SK-N-SH treated with all-trans-retinoic acid at 6 μM for 48 hours (cell line): ENCODE data around the gene FAM217A.
A peak's percentile ranks its signal among the peaks of the same experiment; 100 is the strongest.

Experiments
- ATAC-seq: fragments of 200-7000 bp; cut with Tn5 transposase; 3 replicates; pipeline ENCODE4 v1.9.1; 2020; ENCODE audit warnings: mild to moderate bottlenecking, moderate library complexity
- ARNTL ChIP-seq: fragments of 450-650 bp; formaldehyde crosslinking; IDR thresholded peaks from 2 replicates; pipeline ENCODE4 v1.5.0; 2020; ENCODE audit warnings: low read depth, mild to moderate bottlenecking, moderate library complexity, borderline replicate concordance
- CSDC2 ChIP-seq: fragments of 250-450 bp; sonication (Bioruptor Pico); IDR thresholded peaks from 2 replicates; pipeline ENCODE4 v1.5.0; 2020; ENCODE audit warnings: mild to moderate bottlenecking, moderate library complexity
- ESRRG ChIP-seq: fragments of 250-450 bp; sonication (Bioruptor Pico); IDR thresholded peaks from 2 replicates; pipeline ENCODE4 v1.6.1; 2021; ENCODE audit warnings: mild to moderate bottlenecking
- GLIS3 ChIP-seq: fragments of 250-450 bp; sonication (Bioruptor Pico); IDR thresholded peaks from 2 replicates; pipeline ENCODE4 v1.5.0; 2020; ENCODE audit warnings: mild to moderate bottlenecking, moderate library complexity
- ISL1 ChIP-seq: fragments of 250-450 bp; sonication (Bioruptor Pico); IDR thresholded peaks from 2 replicates; pipeline ENCODE4 v2.1.2; 2022; ENCODE audit warnings: mild to moderate bottlenecking, moderate library complexity
- OSR1 ChIP-seq: fragments of 250-450 bp; sonication (Bioruptor Pico); IDR thresholded peaks from 2 replicates; pipeline ENCODE4 v1.8.0; 2022; ENCODE audit warnings: moderate library complexity, mild to moderate bottlenecking, inconsistent platforms
- PATZ1 ChIP-seq: fragments of 250-450 bp; sonication (Bioruptor Pico); IDR thresholded peaks from 2 replicates; pipeline ENCODE4 v1.8.0; 2020; ENCODE audit warnings: mild to moderate bottlenecking, moderate library complexity, borderline replicate concordance
- PPARA ChIP-seq: fragments of 250-450 bp; sonication (Bioruptor Pico); IDR thresholded peaks from 2 replicates; pipeline ENCODE4 v1.5.0; 2020; ENCODE audit warnings: mild to moderate bottlenecking, borderline replicate concordance
- RARB ChIP-seq: fragments of 250-450 bp; sonication (Bioruptor Pico); IDR thresholded peaks from 2 replicates; pipeline ENCODE4 v1.8.0; 2021; ENCODE audit warnings: mild to moderate bottlenecking, moderate library complexity
- SNAI2 ChIP-seq: fragments of 250-450 bp; sonication (Bioruptor Pico); IDR thresholded peaks from 2 replicates; pipeline ENCODE4 v1.5.0; 2020; ENCODE audit warnings: mild to moderate bottlenecking, moderate library complexity
- TOX ChIP-seq: fragments of 250-450 bp; sonication (Bioruptor Pico); IDR thresholded peaks from 2 replicates; pipeline ENCODE4 v1.8.0; 2021; ENCODE audit warnings: mild to moderate bottlenecking, moderate library complexity, borderline replicate concordance
- ZC3H10 ChIP-seq: fragments of 250-450 bp; sonication (Bioruptor Pico); IDR thresholded peaks from 2 replicates; pipeline ENCODE4 v1.5.1; 2021; ENCODE audit warnings: mild to moderate bottlenecking, moderate library complexity
- ZFP3 ChIP-seq: fragments of 250-450 bp; sonication (Bioruptor Pico); IDR thresholded peaks from 2 replicates; pipeline ENCODE4 v1.5.0; 2020; ENCODE audit warnings: mild to moderate bottlenecking, moderate library complexity
- ZNF565 ChIP-seq: fragments of 450-650 bp; formaldehyde crosslinking; conservative IDR thresholded peaks from 2 replicates; pipeline ENCODE4 v1.5.0; 2020; ENCODE audit warnings: low read depth, mild to moderate bottlenecking, moderate library complexity
- ZNF70 ChIP-seq: fragments of 450-650 bp; formaldehyde crosslinking; IDR thresholded peaks from 2 replicates; pipeline ENCODE4 v1.5.0; 2020; ENCODE audit warnings: mild to moderate bottlenecking, moderate library complexity
- TF ChIP-seq, protein P1 (sequence below): fragments of 250-450 bp; sonication (Bioruptor Pico); IDR thresholded peaks from 2 replicates; pipeline ENCODE4 v1.5.0; 2020; ENCODE audit warnings: mild to moderate bottlenecking, moderate library complexity
- TF ChIP-seq, protein P2 (sequence below): fragments of 250-450 bp; sonication (Bioruptor Pico); IDR thresholded peaks from 2 replicates; pipeline ENCODE4 v1.5.1; 2020; ENCODE audit warnings: low read depth, mild to moderate bottlenecking, moderate library complexity
- TF ChIP-seq, protein P3 (sequence below): fragments of 250-450 bp; sonication (Bioruptor Pico); IDR thresholded peaks from 2 replicates; pipeline ENCODE4 v1.8.0; 2021; ENCODE audit warnings: low read depth, mild to moderate bottlenecking, moderate library complexity, borderline replicate concordance

The FAM217A gene

DNA sequence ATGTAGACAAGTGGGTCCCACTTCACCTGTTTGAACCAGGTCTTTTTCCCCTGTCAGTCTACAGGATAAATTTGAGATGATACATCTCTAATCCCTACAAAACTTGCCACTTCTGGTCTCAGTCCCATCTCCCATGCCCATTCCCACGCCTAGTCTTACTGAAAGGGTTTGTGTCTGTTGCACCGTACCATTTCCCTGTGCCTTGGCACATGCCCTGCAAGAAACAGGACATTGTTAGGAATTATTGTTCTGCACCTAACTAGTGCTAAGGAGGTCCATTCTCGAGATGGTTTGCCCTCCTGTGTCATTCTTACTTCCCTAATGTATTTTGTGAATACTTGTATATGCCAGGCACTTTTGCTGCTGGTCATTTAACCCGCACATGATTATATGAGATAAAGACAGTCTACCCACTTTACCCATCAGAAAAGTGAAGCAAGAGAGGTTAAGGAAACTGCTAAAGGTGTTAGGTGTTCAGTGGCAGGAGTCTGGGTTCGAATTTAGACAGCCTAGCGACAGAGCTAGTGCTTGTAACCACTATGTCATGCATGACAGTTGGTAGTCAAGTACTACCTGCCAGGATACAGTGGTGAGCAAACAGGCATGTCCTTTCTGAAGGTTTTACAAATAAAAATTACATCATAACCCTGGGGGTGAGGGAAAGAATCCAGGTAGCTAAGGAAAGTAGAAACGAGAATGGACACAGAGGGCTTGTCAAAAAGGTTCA is 12.7 kb downstream of the FAM217A start:
- no peak for TF ChIP-seq PATZ1
- no peak for TF ChIP-seq ARNTL (CRISPR knock-in tag)
- no peak; the same call in 2 of the 3 replicates for ATAC-seq

- TF ChIP-seq ZFP3 (CRISPR knock-in tag), result no peak
- TF ChIP-seq, protein P1, sequence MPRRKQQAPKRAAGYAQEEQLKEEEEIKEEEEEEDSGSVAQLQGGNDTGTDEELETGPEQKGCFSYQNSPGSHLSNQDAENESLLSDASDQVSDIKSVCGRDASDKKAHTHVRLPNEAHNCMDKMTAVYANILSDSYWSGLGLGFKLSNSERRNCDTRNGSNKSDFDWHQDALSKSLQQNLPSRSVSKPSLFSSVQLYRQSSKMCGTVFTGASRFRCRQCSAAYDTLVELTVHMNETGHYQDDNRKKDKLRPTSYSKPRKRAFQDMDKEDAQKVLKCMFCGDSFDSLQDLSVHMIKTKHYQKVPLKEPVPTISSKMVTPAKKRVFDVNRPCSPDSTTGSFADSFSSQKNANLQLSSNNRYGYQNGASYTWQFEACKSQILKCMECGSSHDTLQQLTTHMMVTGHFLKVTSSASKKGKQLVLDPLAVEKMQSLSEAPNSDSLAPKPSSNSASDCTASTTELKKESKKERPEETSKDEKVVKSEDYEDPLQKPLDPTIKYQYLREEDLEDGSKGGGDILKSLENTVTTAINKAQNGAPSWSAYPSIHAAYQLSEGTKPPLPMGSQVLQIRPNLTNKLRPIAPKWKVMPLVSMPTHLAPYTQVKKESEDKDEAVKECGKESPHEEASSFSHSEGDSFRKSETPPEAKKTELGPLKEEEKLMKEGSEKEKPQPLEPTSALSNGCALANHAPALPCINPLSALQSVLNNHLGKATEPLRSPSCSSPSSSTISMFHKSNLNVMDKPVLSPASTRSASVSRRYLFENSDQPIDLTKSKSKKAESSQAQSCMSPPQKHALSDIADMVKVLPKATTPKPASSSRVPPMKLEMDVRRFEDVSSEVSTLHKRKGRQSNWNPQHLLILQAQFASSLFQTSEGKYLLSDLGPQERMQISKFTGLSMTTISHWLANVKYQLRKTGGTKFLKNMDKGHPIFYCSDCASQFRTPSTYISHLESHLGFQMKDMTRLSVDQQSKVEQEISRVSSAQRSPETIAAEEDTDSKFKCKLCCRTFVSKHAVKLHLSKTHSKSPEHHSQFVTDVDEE (CRISPR knock-in tag), result no peak
- peak; percentile 93 for ATAC-seq
These were observed 19.7 kb downstream of the FAM217A start for GRCh38 chr6:4059115-4059777.

DNA sequence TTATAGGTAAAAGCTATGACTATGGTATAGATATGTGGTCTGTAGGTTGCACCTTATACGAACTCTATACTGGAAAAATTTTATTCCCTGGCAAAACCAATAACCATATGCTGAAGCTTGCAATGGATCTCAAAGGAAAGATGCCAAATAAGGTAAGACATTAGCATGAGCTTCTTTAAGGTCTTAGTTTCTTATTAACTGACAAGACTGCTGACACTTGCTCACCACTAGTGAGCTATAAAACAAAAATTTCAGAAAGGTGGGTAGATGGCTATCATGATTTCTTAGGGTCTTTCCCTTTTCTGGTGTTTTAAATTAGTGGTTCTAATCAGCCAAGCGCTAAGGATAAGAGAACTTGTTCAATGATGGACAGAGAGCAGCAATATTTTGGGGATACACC is 21.9 kb downstream of the FAM217A start:
- TF ChIP-seq RARB (CRISPR knock-in tag), result no peak
- ATAC-seq, result no peak

- TF ChIP-seq GLIS3 (CRISPR knock-in tag) (no peak), OSR1 (no peak), ZC3H10 (CRISPR knock-in tag) (no peak), SNAI2 (CRISPR knock-in tag) (no peak), ZNF565 (no peak), ISL1 (CRISPR knock-in tag) (no peak), RARB (CRISPR knock-in tag) (no peak), CSDC2 (CRISPR knock-in tag) (no peak), PPARA (CRISPR knock-in tag) (no peak), ZFP3 (CRISPR knock-in tag) (no peak), ZNF70 (CRISPR knock-in tag) (no peak), ESRRG (CRISPR knock-in tag) (no peak), TOX (CRISPR knock-in tag) (no peak), ARNTL (CRISPR knock-in tag) (no peak)
- TF ChIP-seq, protein P1 (CRISPR knock-in tag), result no peak
- TF ChIP-seq, protein P2, sequence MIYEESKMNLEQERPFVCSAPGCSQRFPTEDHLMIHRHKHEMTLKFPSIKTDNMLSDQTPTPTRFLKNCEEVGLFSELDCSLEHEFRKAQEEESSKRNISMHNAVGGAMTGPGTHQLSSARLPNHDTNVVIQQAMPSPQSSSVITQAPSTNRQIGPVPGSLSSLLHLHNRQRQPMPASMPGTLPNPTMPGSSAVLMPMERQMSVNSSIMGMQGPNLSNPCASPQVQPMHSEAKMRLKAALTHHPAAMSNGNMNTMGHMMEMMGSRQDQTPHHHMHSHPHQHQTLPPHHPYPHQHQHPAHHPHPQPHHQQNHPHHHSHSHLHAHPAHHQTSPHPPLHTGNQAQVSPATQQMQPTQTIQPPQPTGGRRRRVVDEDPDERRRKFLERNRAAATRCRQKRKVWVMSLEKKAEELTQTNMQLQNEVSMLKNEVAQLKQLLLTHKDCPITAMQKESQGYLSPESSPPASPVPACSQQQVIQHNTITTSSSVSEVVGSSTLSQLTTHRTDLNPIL (CRISPR knock-in tag), result no peak
- TF ChIP-seq, protein P3, sequence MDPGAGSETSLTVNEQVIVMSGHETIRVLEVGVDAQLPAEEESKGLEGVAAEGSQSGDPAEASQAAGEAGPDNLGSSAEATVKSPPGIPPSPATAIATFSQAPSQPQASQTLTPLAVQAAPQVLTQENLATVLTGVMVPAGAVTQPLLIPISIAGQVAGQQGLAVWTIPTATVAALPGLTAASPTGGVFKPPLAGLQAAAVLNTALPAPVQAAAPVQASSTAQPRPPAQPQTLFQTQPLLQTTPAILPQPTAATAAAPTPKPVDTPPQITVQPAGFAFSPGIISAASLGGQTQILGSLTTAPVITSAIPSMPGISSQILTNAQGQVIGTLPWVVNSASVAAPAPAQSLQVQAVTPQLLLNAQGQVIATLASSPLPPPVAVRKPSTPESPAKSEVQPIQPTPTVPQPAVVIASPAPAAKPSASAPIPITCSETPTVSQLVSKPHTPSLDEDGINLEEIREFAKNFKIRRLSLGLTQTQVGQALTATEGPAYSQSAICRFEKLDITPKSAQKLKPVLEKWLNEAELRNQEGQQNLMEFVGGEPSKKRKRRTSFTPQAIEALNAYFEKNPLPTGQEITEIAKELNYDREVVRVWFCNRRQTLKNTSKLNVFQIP (CRISPR knock-in tag), result no peak
These were observed 23.4 kb downstream of the FAM217A start for GRCh38 chr6:4055420-4056041.

More at GRCh38 chr6:4055420-4056041, 23.4 kb downstream of the FAM217A start:
- peak; percentile 78 for ATAC-seq
